Right renal cortex interstitium (tissue), 3 donors: ENCODE measurements around the gene NUDT21. TPM values are rescaled to one million over a fixed set of nuclear protein-coding genes. Genes with fewer than 3 reads are reported as not detected.
"Not testable (repeated sequence)": the region's sequence is repeated elsewhere in the genome, so short reads cannot be mapped to it uniquely, and the experiment has no call there.

Experiments
- DNase-seq, 3 donors: peaks; one replicate each; pipeline ENCODE4 v3.0.0-alpha.2; 2013; ENCODE audit warnings: low read depth in 3 of 3, low spot score in 2 of 3
- polyA plus RNA-seq, 3 donors: library from polyadenylated mRNA; unstranded; fragments of 120-200 nt; gene quantifications; one replicate each; pipeline ENCODE4 v1.2.1, GENCODE V29; 2013; ENCODE audit not compliant: insufficient read length in 3 of 3

NUDT21 gene
- polyA plus RNA-seq = 100 to 1,000 TPM; 133 to 153 (median 147) TPM

DNA sequence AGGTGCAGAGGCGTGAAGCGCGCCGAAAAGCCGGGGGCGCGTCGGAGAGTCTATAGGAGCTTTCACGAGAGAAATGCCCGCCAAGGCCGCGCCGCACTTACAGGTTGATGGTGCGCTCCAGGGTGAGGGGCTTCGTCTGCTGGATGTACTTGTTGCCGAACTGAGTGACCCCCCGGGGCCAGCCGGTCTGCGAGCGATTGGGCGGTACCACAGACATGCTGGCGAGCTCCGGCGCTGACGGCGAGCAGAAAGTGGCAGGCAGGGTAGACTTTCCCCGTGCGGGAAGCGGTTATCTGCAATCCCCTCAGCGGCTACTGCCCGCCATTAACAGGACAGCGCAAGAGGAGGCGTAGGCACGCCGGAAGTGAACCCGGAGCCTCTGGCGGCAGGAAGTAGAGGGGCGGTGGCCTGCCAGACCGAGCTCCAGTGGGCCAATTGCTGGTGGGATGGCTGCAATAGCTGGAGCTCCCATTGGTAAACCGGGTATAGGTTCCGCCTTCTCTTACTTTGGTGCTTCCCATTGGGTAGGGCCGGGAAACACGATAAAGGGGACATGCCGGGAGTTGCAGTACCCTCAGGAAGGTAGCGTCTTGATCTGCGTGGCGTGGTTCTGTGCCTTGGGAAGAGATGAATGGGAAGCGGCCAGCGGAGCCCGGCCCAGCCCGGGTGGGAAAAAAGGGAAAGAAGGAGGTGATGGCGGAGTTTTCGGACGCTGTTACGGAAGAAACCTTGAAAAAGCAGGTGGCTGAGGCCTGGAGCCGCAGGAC lies at the start of gene NUDT21, which contains the start of gene OGFOD1:
TSS of gene NUDT21 (minus strand) at position 347 of the 767 bp plus-strand sequence. CDS start at position 217, 130 bp downstream.
TSS of gene OGFOD1 (plus strand) at position 569 of the 767 bp plus-strand sequence. CDS start at position 628, 59 bp downstream.
- DNase-seq = peak; percentile 91 to 93 (median 93)

DNA sequence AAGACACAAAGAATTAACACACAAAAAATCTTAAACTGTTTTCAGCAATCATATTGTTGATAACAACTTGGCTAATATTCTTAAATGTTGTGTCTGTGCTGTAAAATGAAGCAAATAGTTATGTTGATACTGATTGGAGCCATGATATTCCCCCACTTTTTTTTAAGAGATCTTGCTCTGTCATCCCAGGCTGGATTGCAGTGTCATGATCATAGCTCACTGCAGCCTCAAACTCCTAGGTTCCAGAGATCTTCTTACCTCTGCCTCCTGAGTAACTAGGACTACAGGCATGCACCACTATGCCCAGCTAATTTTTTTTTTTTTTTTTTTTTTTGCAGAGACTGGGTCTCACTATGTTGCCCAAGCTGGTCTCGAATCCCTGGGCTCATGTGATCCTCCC lies 42.7 kb upstream of the NUDT21 start:
- DNase-seq = no peak

DNA sequence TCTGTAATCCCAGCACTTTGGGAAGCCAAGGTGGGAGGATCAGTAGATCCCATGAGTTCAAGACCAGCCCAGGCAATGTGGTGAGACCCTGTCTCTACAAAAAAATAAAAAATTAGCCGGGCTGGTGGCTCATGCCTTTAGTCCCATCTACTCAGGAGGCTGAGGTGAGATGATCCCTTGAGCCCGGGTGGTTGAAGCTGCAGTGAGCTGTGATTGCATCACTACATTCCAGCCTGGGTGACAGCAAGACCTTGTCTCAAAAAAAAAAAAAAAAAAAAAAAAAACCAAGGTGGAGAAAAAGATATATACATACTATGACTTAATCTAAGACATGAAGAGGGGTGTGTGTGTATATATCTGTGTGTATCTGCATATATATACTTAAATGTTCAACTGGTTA lies 42.0 kb upstream of the NUDT21 start:
- DNase-seq = no peak

DNA sequence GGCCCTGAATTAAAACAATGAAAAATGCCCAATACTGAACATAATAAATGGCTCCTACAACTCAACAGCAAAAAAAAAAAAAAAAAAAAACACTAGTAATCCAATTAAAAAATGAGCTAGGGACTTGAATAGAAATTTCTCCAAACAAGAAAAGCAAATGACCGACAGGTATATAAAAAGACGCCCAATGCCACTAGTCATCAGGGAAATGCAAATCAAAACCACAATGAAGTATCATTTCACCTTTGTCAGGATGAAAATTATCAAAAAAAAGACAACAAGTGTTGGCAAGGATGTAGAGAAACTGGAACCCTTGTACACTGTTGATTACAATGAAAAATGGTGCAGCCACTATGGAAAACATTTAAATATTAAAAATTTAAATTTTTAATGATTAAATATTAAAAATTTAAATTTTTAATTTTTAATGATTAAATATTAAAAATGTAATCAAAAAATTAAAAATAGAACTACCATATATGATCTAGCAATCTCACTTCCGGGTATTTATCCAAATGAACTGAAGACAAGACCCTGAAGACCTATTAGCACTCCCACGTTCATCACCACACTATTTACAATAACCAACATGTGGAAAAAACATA lies 40.6 kb upstream of the NUDT21 start:
- DNase-seq = no peak

DNA sequence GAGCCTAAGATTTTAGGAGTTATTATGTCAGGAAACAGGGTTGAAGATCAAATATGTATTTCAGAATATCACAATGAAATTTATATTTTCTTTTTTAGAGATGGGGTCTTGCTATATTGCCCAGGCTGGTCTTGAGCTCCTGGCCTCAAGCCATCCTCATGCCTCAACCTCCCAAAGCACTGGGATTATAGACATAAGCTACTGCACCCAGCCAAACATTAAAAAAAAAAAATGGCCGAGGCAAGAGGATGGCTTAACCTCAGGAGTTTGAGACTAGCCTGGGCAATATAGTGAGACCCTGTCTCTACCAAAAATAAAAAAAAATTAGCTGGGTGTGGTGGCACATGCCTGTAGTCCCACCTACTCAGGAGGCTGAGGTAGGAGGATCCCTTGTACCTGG lies 37.7 kb upstream of the NUDT21 start:
- DNase-seq = not testable (repeated sequence)

DNA sequence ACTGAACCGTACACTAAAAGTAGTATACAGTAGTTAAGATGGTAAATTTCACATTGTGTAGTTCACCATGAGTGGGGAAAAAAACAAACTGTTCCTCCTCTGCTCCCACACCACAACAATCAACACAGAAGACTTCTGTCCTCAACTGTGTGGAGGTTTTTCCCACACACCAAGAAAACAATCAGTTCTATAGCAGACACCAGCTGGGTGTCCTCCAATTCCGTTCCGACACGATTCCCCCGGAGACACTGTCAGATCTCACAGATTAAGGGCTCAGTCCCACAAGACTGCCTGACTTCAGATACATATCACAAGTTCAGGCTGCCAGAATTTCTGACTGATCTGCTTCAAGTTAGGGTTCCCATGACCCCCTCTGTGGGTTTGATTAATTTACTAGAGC lies 36.9 kb upstream of the NUDT21 start:
- DNase-seq = no peak

DNA sequence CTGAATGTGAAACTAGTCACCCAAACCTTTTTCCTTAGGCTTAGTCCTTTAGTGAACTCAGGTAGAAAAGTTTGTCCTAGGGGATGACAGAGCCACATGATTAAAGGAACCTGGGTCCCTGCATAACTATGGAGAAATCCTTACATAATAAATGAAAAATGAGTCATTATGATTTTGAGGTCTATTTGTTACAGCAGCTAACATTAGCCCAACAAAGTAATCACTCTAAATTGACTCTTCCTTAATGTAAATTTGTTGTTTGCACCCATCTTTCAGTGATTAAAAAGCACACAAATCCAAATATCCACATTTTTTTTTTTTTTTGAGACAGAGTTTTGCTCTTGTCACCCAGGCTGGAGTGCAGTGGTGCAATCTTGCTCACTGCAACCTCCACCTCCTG lies 32.3 kb upstream of the NUDT21 start:
- no peak for DNase-seq

DNA sequence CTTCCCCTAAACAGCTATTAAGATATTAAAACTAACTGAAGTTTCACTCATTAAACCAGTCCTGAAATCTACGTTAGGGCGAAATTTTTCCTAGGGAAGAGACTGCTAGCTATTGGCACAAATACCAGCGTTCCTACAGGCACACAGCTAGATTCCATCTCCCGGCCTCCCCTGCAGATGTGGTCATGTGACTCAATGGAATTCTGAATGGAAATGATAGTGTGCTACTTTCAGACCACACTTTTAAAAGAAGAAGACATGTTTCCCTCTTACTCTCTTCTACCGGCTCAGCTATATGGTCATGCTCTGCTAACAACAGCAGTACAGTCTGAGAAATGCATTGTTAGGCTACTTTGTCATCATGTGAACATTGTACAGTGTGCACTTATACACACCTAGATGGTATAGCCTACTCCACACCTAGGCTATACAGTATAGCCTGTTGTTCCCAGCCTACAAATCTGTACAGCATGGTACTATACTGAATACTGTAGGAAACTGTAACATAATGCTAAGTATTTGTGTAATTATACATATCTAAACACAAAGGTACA lies 31.6 kb upstream of the NUDT21 start:
- no peak for DNase-seq

DNA sequence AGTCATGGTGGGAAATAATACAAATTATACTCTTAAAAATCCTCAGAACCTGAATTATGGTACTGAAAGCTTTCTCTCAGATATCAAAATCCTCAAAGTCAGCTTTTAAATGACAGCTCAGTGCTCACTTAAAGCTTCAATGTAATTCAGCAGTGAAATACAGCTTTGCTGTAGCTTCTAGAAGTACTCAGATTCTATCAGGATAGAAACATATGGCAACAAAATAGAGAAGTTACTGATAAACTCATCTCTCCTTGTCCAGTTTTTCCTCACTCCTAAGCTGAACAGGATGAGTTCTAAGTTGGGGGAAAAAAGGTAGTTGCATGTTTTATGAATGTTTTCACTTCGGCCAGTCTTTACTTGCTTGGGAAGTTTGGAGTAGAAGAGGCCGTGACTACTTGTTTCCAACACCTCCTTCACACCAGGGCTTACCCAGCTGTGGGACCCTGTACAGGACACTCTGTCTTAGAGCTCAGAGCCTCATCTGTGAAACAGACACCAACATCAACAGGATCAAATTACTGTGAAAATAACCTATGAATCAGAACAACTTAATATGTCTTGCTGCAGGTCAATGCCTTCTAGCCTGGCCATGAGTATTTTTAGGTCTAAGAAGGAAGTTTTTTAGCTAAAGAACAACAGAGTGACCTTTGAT lies 30.5 kb upstream of the NUDT21 start:
- DNase-seq = peak; percentile 29 to 63 (median 36)

DNA sequence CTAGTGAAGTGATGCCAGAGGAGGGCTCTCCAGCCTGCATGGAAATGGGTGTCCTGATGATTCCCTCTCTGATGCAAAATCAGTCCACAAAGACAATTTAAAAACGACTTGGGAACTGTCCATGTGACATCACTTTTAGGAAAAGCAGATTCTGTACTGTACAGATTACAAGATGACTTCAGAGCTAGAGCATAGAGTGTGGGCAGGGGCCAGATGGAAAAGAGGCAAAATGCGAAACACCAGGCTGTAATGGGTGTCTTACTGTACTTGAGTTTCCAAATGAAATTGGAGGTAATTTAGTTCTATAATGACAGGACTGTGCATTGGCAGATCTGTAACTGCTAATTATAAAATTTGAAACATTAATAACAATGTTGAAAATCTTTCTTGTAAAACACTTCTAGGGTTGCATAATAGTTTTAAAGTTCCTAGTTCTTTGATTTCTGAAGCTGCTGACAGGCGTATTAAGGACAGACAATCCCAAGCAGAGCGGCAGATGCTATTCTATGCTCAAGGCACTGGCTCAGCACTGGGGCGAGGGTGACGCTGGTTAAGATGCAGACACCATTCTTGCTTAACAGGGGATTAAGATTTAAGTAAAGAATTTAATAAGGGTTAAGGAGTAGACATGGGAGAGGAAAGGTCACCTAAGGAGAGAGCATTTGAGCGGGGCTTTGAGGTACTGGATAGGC lies 29.8 kb upstream of the NUDT21 start:
- DNase-seq = no peak

DNA sequence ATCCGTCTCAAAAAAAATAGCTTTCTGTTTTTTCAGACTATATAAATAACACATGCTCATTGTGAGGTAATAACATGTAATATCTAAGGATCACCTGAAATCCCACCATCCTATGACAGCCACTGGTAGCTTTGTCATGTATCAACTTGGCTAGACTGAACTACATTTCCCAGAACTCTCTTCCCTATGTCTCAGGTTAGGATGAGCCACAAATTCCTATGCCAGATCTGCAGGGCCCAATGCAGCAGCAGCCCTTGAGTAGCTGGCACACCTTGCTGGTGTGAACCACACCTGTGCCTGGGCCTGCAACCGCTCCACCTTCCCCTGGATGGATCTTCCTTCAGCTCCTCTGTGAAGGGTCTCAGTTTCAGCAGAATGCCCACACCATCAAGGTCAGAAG lies 28.3 kb upstream of the NUDT21 start:
- no peak for DNase-seq

DNA sequence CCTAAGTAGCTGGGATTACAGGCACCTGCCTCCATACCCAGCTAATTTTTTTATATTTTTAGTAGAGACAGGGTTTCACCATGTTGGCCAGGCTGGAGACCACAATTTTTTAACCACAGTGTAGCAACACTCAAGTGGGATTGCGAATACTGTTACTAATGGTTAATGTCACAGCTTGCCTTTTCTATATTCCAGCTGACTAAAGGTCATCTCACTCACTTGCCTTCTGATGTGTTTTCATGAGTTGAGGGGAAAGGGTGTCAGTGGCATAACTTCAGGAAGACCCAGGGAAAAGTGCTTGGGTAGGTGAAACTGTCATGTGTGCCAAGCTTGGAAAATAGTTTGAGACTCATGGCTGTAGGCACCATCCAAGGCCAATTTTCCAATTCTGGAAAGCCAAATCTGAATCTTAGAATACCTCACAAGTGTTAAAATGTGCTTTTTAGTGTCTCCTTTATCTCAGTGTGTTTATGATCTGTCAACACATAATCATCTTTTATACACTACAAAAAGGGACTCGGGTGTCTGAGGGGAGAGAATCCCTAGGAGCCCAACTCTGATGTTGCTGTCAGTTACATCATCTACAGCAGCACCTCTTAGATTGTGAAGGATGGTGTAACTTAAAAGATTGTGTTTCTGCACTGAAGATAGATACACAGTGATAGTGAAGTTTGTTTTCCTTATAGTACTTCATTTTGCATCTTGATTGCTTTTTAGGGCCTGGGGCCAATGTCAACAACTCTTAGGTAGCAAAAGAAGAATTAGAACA lies 27.3 kb upstream of the NUDT21 start:
- no peak for DNase-seq

DNA sequence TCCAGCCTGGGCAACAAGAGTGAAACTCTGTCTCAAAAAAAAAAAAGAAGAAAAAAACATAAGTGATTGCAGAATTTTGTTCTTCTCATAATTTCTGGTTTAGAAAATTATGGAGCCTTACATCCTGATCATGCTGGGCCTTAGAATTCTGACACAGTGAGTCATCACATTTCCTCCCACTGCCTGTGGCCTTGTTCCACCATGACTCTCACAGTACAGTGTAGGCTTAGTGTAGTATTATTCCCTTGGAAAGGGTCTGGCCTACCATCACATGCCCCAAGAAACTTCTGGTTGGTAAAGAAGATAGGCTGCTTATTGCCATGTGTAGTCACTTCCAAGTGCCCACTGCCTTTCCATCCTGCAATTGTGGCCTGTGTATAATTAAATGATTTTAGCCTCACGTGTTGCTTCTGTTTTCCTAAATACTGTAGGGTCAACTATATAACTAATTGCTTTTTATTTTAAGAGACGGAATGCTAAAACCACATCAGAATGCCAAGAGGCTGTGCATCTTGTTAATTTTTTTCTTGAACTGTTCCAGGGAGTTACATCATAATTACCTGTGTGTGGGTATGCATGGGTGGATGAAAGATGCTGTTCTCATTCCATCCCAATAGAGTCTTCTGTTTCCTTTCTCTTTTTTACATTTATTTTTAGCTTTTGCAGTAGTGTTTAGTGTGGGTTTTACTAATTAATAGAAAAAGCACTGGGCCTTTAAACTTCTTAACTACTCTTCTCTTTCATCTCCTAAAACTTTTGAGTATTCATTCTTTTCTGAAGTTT lies 26.2 kb upstream of the NUDT21 start:
- no peak for DNase-seq

DNA sequence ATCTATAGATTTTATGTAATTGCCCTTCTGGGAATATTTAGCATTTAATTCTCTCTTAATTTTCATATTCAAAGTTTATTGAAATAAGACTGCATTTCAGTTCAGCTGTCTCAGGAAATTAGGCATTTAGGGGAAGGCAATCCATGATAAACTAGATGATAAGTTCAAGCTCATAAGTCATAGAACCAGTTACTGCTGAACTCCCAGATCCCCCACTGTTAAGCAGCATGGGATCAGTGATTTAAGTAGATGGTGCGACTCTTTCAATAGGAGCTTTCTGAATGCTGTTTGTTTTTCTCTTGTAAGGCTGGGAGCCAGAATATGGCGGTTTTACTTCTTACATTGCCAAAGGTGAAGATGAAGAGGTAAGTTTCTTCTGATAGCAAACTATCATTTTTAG lies 24.1 kb upstream of the NUDT21 start:
- DNase-seq = no peak

DNA sequence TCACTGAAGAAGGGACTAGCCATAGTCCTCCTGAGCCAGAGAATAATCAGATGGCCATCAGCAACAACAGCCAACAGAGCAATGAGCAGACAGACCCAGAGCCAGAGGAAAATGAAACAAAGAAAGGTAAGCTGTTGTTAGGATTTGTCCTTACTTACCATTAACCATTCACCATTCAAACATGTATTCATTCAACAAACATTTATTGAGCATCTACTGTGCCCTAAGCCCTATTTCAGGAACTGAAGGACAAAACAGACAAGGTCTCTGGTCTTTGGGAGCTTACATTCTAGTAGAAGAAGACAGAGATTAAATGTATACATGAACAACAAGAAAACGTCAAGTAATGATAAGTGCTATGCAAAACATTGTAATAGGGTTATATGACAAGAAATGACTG lies 19.5 kb upstream of the NUDT21 start:
- no peak for DNase-seq

DNA sequence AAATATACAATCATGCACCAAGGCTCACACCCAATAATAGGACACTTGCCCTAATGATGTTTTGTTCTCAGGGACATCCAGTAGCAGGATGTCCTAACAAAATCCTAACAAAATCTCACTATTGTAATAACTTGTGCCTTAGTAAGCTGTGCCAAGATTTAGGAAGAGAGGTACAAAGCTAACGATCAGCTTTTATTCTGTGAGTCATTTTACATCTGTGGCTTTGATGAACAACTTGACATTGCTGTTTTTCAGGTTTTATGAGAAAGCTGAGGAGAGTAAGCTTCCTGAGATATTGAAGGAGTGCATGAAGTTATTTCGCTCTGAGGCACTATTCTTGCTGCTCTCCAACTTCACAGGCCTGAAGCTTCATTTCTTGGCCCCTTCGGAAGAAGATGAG lies 19.1 kb upstream of the NUDT21 start:
- DNase-seq = no peak

DNA sequence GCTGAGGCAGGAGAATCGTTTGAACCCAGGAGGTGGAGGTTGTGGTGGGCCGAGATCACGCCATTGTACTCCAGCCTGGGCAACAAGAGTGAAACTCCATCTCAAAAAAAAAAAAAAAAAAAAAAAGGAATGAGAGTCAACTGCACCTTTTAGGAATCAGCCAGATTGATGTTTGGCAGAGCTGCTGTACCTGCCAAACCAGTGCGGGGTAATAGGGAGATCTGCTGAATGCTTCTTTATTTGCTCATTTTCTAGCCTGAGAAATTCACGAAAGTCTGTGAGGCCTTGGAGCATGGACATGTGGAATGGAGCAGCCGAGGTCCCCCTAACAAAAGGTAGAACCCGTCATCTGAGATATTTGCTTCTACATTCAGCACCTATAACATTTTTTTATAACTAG lies 18.6 kb upstream of the NUDT21 start:
- DNase-seq = no peak

DNA sequence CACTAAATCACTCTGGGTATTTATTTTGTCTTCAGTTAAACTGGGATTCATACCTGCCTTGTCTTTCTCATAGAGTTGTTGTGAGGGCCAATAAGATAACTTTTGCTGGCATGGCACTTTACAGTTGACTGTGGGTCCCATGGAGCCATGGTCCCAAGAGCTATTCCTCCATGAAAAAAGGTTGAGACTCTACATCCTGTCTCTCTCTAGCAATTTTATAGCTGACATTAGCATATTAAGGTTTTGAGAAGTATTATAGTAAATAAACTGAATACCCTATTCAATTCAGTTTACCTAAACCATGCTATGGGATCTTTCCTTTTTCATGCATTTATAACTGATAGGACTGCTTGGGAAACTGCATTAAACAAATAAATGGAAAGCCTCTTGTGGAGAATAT lies 17.7 kb upstream of the NUDT21 start:
- DNase-seq = no peak

DNA sequence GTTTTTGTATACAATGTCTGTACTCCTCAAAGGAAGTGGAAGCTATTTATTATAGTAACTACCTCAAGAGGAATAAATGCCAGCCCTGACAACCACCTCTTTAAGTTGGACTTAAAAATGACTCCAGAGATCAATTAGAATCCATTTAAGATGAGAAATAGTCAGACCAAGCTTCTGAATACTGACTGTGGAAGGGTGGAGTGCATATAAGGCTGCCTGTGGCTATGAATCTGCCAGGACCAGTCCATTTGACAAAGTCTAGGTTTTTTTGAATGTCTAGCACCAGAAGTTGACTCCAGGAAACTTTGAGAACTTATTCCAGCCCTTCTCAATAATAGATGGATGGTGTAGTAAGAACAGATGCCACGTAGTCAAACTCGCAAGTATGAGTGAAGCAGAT lies 15.2 kb upstream of the NUDT21 start:
- no peak for DNase-seq
